Esophagus muscularis mucosa (tissue), 4 donors: ENCODE data around the gene ERBB4. TPM values are rescaled to one million over a fixed set of nuclear protein-coding genes. Genes with fewer than 3 reads are reported as not detected.

ENCODE experiments used
- DNase-seq: peaks from one replicate; pipeline ENCODE4 v3.0.0-alpha.2; 2017; ENCODE audit errors: extremely low spot score
- H3K27ac ChIP-seq, 4 donors: fragments of 200-600 bp; sonication (generic); replicated peaks in 1 of 4; 1 replicate in 3 of 4; 2 replicates in 1 of 4; pipeline ENCODE4 v1.5.1; 2016 to 2019; ENCODE audit warnings: mild to moderate bottlenecking in 1 of 4
- H3K27me3 ChIP-seq, 4 donors: fragments of 200-600 bp; sonication (generic); one replicate each; pipeline versions ENCODE4 v1.5.1 to v1.6.0; 2016 to 2019
- H3K36me3 ChIP-seq, 4 donors: fragments of 200-600 bp; sonication (generic); one replicate each; pipeline ENCODE4 v1.5.1; 2016 to 2019
- H3K4me1 ChIP-seq, 4 donors: fragments of 200-600 bp; sonication (generic); one replicate each; pipeline ENCODE4 v1.5.1; 2016 to 2019
- H3K4me3 ChIP-seq, 4 donors: fragments of 200-600 bp; sonication (generic); 1 replicate in 2 of 4; 2 replicates in 2 of 4; pipeline ENCODE4 v1.5.1; 2016 to 2019; ENCODE audit warnings: mild to moderate bottlenecking in 4 of 4, moderate library complexity in 1 of 4
- H3K9me3 ChIP-seq, 4 donors: fragments of 200-600 bp; sonication (generic); 1 replicate in 3 of 4; 2 replicates in 1 of 4; pipeline ENCODE4 v1.5.1; 2016 to 2019
- EP300 ChIP-seq: sonication (generic); formaldehyde crosslinking; IDR thresholded peaks from one replicate; pipeline ENCODE4 v1.6.1; 2017; ENCODE audit warnings: antibody characterized with exemption
- POLR2A ChIP-seq: fragments of 450-650 bp; IDR thresholded peaks from one replicate; pipeline ENCODE4 v1.6.1; 2017; ENCODE audit warnings: antibody characterized with exemption, moderate library complexity, mild to moderate bottlenecking, low read depth
- POLR2AphosphoS5 ChIP-seq, 2 donors: sonication (generic); formaldehyde crosslinking; IDR thresholded peaks; one replicate each; pipeline ENCODE4 v1.6.1; 2017; ENCODE audit warnings: antibody characterized with exemption in 2 of 2
- WGBS: methylation state at CpG from one replicate; pipeline ENCODE4 v1.1.5; 2018; 5-methylcytosine and 5-hydroxymethylcytosine counted together
- intact Hi-C: fragments of 100-400 bp; cut with DNase I; formaldehyde crosslinking; loops from one replicate; pipeline ENCODE4 v1.15.1; 2023
- total RNA-seq, 4 donors: library from RNA; depleted of rRNA; stranded (reverse); fragments of >200 nt; gene quantifications; one replicate each; pipeline versions ENCODE4 v1.1.0 to v1.2.1, GENCODE V29; 2016
- TF ChIP-seq, protein P1 (sequence below), 3 experiments: fragments of 200-600 bp in 2 of 3; fragments of 450-650 bp in 1 of 3; sonication (generic) in 2 of 3; IDR thresholded peaks; one replicate each; pipeline ENCODE4 v1.5.1; 2017 to 2019; ENCODE audit warnings: antibody characterized with exemption in 3 of 3, mild to moderate bottlenecking in 2 of 3, moderate library complexity in 1 of 3

Gene ERBB4
- total RNA-seq, 4 donors from 2014 or later = under 0.01 to 0.19 (median 0.17) TPM

DNA sequence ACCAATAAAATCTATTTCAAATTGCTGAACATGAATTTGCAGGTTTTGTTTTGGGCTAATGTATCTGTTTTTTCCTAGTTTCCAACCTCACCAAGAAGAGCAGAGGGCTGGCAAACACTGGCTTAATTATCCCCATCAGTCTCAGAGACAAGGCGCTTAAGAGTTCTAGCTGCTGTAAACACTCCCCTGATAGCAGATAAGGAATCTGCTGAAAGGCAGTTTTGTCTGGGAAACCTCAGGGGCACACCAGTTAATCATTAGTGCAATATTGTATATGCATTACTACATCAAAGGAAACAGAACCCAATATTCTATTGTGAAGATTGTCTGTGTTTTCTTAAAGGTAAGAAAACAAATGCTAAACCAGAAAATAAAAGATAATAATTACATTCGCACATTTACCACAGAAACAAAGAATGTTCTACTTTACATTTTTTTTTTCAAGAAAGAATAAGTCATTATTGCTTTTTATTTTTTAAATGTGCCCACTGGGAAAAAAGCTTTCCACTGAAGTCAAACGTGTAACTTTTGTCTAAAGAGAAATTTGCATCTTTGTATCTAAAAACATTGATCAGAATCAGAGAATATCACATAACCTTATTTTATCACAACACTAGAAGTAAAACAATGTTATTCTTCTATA lies 179.1 kb downstream of the ERBB4 start:
- no peak for TF ChIP-seq POLR2AphosphoS5 (IDR thresholded peaks at IDR 0.05)
- TF ChIP-seq EP300 = no peak
- no peak for TF ChIP-seq POLR2A
- TF ChIP-seq, protein P1, sequence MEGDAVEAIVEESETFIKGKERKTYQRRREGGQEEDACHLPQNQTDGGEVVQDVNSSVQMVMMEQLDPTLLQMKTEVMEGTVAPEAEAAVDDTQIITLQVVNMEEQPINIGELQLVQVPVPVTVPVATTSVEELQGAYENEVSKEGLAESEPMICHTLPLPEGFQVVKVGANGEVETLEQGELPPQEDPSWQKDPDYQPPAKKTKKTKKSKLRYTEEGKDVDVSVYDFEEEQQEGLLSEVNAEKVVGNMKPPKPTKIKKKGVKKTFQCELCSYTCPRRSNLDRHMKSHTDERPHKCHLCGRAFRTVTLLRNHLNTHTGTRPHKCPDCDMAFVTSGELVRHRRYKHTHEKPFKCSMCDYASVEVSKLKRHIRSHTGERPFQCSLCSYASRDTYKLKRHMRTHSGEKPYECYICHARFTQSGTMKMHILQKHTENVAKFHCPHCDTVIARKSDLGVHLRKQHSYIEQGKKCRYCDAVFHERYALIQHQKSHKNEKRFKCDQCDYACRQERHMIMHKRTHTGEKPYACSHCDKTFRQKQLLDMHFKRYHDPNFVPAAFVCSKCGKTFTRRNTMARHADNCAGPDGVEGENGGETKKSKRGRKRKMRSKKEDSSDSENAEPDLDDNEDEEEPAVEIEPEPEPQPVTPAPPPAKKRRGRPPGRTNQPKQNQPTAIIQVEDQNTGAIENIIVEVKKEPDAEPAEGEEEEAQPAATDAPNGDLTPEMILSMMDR (IDR thresholded peaks at IDR 0.05) = no peak
- Histone ChIP-seq H3K4me3 (no peak overlapping the region), H3K36me3 (no peaks in the 10 kb centered on the region), H3K9me3 (no peaks in the 10 kb centered on the region), H3K27ac (no peak overlapping the region), H3K4me1 (no peaks in the 10 kb centered on the region), H3K27me3 (no peaks in the 10 kb centered on the region)
- DNase-seq = no peak
- WGBS = 50% methylated on average over 3 of the region's 3 CpGs
- intact Hi-C loops = no loop called here

DNA sequence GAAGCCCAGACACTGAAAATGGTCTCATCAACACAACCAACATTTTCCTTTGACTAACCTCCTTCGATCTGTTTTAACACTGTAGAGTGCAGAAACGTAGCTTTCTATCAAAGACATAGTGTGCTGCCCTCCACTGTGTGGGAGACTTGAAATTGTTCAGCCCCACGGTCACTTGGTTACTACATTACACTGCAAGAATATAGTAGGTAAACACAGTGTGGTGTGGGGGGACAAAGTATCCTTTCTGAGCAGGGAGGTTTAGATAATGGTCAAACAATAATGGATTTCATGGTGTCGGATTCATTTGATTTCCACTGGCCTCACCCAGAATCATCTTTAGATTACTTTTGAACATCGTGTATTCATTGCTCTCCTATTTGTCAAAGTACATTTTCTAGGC lies 181.0 kb downstream of the ERBB4 start:
- H3K9me3 ChIP-seq = no peaks in the 10 kb centered on the region
- H3K27me3 ChIP-seq = no peaks in the 10 kb centered on the region
- H3K27ac ChIP-seq = no peak overlapping the region
- no peak for DNase-seq
- no peaks in the 10 kb centered on the region for H3K4me1 ChIP-seq
- WGBS = 70% methylated on average over 5 of the region's 5 CpGs
- no peak for TF ChIP-seq POLR2A
- TF ChIP-seq EP300 = no peak
- TF ChIP-seq, protein P1 (IDR thresholded peaks at IDR 0.05) = no peak
- no peak for TF ChIP-seq POLR2AphosphoS5 (IDR thresholded peaks at IDR 0.05)
- no peak overlapping the region for H3K4me3 ChIP-seq
- no peaks in the 10 kb centered on the region for H3K36me3 ChIP-seq
- intact Hi-C loops = no loop called here

DNA sequence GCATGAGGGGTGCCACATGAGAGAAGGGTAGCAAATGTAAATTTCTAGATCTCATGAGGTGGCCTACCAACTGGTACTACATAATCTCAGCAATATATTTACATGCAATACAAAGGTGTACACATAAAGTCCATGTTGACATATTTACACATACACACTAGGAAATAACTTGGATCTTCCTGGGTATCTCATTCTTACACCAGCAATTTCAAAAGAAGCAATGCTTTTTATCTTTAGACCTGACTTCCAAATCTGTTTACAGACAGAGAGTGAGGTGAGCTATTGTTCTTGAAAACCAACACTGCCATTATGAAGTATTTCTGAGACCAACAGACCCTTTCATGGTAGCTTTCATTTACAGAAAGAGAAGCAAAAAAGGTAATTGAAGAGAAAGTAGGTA lies 184.2 kb downstream of the ERBB4 start:
- Histone ChIP-seq H3K27ac (no peak overlapping the region), H3K36me3 (no peaks in the 10 kb centered on the region), H3K27me3 (no peaks in the 10 kb centered on the region), H3K9me3 (no peaks in the 10 kb centered on the region), H3K4me1 (no peaks in the 10 kb centered on the region), H3K4me3 (no peak overlapping the region)
- DNase-seq = no peak
- intact Hi-C loops = no loop called here
- no peak for TF ChIP-seq POLR2A
- no peak for TF ChIP-seq EP300
- TF ChIP-seq, protein P1 (IDR thresholded peaks at IDR 0.05) = no peak
- no peak for TF ChIP-seq POLR2AphosphoS5 (IDR thresholded peaks at IDR 0.05)

DNA sequence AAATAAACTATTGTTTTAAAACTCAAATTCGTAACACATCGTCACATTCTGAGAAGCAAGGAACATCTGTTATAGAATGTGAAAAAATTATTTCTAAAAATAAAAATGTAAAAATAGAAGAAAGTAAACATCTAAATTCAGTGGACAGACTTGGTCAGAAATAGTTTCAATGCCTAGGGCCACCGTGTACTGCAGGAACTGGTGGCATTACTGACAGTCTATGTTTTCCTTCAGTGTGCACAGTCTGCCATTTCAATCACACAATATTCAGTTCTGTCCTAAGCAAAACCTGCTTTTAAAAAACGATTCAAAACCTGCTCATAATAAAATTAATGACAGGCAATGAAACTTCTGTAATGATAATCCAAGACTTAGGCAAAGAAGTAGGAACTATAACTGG lies 190.1 kb downstream of the ERBB4 start:
- intact Hi-C loops = no loop called here
- H3K27ac ChIP-seq = no peak overlapping the region

More for the DNA sequence above, 190.1 kb downstream of the ERBB4 start:
- WGBS = 66% methylated on average over 4 of the region's 4 CpGs
- Histone ChIP-seq H3K27me3 (no peaks in the 10 kb centered on the region), H3K4me1 (no peaks in the 10 kb centered on the region), H3K4me3 (no peak overlapping the region), H3K36me3 (no peaks in the 10 kb centered on the region), H3K9me3 (no peaks in the 10 kb centered on the region)
- no peak for DNase-seq
- TF ChIP-seq, protein P1 (IDR thresholded peaks at IDR 0.05) = no peak
- TF ChIP-seq POLR2A (no peak), EP300 (no peak), POLR2AphosphoS5 (IDR thresholded peaks at IDR 0.05) (no peak)
